SKM-1 (cell line): Measurements from ENCODE around the gene UBAC2.
A peak's percentile ranks its signal among the peaks of the same experiment; 100 is the strongest.

ENCODE experiments used
- DNase-seq: peaks from one replicate; lab custom pipeline; 2025; ENCODE audit not compliant: unreplicated experiment; lab: John Stamatoyannopoulos, UW

UBAC2 gene

GRCh38 chr13:99370481-99371275, 170.0 kb downstream of the UBAC2 start:
- no peak for DNase-seq

- no peak for DNase-seq
Observed at GRCh38 chr13:99371956-99372355, 171.3 kb downstream of the UBAC2 start.

- DNase-seq = no peak
Observed at GRCh38 chr13:99373436-99373835, 172.8 kb downstream of the UBAC2 start.

- no peak for DNase-seq
Observed at GRCh38 chr13:99374169-99374991, 173.7 kb downstream of the UBAC2 start.

DNA sequence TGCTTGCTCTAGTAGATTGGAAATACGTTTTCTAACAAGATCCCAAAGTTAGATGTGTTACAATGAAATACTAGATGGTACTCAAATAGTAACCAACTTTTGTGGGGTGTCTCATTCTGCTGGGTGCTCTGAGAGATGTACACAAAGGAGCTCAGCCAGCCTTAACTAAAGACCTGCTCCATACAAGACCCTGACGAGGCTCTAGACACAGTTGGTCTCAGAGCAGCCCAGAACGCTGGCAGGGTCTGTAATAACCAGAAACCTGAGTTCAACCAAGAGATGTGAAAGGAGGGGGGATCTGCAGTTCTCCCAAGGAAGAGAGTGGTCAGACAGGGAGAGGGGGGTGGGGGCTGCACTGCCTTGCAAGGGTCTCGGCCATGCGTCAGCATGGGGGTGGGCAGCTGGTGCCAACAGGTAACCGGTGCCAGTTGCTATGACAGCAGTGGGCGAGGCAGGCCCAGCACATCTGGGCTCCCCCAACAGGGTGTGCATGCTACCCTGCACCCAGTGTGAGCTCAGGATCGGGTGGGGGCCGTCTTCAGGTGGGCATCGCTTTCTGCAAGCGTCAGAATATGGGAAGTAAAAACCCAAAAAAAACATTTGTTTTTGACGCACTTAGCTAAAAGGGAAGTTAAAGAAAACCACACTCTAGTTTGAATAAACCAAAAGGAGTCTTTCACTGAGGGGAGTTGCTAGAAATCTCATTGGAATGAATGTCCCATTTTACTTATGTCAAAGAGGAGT, 174.5 kb downstream of the UBAC2 start:
- DNase-seq = peak; percentile 26

- DNase-seq = no peak
Observed at GRCh38 chr13:99375738-99376080, 175.1 kb downstream of the UBAC2 start.

GRCh38 chr13:99376132-99376531, 175.5 kb downstream of the UBAC2 start:
- DNase-seq = no peak

GRCh38 chr13:99376924-99377323, 176.3 kb downstream of the UBAC2 start:
- DNase-seq = no peak

DNA sequence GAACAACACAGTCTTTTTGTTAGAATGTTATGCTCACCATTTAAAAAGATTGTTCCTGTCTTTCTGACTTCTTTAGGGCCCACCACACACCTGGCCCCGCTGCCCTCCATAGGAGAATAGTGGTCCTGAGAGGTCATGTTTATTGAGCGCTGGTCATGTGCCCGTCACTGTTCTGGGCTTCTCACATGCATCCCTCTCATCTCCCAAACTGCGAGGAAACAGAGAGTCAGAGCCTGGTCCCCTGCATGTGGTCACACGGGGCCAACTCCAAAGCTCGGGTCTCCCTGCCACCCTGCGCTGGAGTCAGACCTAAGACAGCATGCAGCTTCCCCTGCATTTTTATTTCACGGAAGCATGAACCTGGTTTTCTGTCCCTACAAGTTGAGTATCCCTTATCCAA, 177.0 kb downstream of the UBAC2 start:
- DNase-seq = no peak

GRCh38 chr13:99378985-99379733, 178.5 kb downstream of the UBAC2 start:
- no peak for DNase-seq

DNA sequence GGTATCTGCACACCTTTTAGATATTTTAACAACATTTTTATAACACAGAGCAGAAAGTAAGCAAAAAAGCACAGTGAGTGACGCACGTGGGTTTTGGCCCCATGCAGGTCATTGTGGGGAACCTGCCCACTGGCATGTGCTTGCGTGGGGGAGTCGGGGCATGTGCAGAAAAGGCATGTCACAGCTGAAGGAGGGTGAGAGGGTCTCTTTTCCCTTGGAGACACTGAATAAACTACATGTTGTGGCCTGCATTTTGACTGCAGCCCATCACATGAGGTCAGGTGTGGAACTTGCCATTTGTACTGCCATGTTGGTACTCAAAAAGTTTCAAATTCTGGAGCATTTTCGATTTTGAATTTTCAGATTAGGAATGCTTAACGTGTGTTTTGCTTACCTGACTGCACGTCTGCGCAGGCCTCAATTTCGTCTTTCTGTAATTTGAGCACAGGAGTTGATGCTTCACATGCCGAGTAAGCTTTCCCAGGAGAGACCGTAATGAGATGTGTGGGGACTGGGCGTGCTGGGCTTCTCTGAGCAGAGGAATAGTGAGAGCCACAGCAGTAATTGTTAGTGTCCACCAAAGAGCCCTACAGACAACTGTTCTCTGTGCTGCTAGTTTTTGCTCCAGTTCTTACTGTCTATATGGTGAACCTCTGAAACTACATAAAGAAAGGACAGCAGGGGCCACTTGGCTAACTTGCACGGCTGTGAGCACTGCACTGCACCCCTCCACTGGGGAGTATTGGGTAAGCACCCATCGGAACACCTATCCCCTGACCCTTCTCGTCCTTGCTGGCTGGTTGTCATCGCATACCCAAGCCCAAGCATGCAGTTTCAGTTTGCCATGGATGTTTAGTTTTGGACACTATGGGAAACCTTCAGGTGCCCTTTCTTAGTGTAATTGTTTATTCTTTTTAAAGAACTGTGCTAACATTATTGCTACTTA, 179.5 kb downstream of the UBAC2 start:
- DNase-seq = no peak

DNA sequence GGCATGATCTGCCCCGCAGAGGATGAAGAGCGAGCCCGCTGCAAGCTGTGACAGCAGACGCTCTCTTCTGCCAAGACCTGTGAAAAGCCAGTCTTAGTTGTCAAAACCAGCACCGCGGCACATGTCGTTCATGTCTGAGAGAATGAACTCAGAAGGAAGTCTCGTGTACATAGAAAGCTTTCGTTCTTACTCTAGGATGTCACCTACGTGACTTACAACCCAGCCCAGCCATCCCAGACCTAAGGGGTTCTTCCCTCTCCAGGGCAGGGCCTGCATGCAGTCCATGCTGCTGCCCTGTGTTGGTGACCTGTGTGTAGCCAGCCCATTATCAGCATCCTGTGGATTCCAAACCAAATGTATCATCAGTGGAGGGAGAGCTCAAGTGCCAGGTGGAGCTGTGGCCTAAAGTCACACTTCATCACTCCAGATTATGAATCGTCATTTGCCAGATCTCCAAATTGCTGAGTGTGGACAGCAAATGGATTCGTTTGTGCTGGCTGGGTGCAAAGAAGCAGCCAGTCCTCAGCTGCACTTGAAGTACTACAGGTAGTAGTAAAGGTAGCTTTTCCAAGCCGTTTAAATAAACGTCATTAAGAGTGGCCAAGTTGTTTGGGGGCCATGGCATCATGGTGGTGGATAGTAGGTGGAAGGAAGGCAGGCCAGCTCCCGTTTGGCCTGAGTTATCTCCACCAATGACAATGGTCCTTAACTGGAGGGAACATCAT, 180.4 kb downstream of the UBAC2 start:
- DNase-seq = no peak

DNA sequence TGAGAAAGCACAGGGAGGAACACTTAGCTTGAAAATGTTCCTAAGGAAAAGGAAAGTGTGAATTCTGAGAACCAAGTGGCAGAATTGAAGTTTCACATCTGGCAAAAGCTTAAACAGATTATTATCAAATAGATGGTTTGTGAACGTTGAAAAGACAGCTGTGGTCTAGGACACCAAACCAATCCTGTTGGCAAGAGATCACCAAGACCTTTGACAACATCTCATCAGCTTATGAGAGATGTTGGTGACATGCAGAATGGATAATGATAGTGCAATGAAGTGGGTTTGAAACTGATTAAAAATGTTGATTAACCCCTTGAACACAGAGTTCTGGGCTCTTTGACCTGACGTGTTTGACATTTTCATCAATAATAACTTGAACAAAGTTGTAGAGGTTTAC, 181.1 kb downstream of the UBAC2 start:
- no peak for DNase-seq

DNA sequence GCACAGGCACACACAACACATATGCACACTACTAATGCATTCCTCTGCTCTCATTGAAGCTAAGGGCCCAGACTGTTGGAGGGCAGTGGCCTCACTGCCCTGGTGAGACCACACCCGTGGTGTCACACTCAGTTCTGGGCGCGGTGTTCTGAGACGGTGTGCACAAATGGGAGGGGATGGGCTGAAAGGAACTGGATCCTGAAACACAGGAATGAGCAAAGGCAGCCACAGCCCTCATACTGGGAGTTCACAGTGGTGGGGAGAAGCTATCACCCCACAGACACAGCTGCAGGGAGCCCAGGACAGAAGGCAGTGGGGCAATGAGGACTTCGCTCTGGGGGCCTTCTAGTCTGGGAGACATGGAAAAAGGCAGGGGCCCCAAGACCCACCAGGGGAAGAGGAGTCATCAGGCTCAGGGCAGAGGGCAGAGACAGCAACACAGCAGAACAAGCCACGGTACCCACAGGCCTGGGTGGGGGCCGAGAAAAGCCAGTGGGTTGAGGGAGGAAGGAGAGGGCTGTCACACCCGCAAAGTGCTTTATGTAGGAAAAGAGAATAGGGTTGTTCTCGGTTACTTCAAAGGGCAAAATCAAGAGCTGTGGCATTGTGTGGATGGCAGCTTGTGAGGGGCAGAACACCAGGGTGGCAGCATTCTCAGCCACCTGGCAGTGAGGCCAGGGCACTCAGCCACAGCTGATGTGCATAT, 181.9 kb downstream of the UBAC2 start:
- DNase-seq = no peak

DNA sequence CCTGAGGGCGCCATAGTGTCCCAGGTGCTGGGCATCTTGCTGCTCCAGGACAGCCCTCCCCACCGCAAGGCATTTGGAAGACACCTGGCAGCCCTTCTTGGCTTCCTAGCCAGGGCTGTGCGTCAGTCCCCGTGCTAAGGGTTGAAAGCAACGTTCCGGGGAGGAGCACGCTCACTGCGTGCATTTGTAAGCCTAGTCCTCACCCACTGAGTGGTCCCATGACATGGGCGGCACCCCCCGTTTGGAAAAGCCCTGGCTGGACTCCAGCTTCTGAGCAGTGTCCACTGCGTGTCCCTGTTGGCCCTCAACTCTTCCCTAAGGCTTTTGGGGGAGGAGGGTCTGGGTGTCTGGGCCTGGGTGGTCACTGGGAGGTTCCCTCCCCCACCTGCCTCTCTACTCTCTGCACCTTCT, 182.9 kb downstream of the UBAC2 start:
- DNase-seq = no peak

- DNase-seq = no peak
Observed at GRCh38 chr13:99383946-99384345, 183.3 kb downstream of the UBAC2 start.

- no peak for DNase-seq
Observed at GRCh38 chr13:99384468-99384867, 183.8 kb downstream of the UBAC2 start.

DNA sequence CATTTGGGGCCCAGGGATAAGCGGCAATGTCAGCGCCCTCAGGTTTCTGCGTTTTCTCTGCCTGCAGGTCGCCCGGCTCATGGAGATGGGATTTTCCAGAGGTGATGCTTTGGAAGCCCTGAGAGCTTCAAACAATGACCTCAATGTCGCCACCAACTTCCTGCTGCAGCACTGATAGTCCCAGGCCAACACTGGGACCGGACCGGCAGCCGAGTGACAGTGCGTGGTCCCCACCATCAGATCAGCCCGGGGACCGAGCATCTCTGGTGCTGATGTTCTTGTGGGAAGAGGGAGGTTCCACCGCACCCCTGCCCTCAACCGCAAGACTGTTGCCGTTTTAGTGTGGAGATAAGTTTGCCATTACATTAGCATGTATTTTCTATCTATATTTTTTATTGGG, 184.5 kb downstream of the UBAC2 start:
- no peak for DNase-seq

GRCh38 chr13:99385940-99386339, 185.3 kb downstream of the UBAC2 start:
- DNase-seq = no peak
